GM18502 (cell line): ENCODE measurements around the gene RPIA.
"Not testable (repeated sequence)": the region's sequence is repeated elsewhere in the genome, so short reads cannot be mapped to it uniquely, and the experiment has no call there.

Experiments used
- ATAC-seq: cut with Tn5 transposase; IDR thresholded peaks from one replicate; pipeline ENCODE4 v1.9.1; 2021; ENCODE audit warnings: mild to moderate bottlenecking; ENCODE audit not compliant: unreplicated experiment, poor library complexity

RPIA gene

DNA sequence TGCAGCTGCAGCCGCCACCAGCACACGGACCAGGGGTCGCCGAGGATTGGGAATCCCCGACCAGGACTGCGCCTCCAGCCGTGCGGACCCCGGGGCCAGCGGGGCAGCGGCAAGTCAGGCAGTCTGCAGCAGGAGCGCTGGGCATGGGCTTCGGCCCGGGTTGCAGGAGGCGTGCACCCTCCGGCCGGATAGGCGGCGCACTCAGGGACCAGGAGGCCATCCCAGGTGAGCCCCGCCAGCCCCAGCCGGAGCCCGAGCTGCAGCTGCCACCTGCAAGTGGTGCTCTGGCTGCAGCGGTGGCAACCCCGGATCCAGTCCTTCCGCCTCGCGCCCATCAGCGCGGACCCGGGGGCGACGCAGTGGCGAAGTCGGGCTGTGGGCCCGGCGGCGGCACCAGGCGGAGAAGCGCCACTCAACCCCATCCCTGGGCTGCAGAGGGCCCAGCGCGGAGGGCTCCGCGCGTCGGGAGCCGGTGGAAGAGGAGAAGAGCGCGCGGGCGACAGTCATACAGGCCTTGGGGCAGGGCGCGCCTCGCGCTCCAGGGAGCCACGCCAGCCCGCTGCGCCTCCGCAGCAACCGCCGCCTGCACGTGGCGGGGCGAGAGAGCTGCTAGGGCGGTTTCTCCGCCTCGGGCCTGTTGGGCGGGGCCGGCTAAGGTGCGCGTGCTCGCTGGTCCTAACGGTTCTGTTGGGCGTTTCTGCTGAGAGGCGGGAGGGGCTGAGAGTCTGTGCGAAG lies 73.8 kb downstream of the RPIA start:
- peak; percentile 88 for ATAC-seq

DNA sequence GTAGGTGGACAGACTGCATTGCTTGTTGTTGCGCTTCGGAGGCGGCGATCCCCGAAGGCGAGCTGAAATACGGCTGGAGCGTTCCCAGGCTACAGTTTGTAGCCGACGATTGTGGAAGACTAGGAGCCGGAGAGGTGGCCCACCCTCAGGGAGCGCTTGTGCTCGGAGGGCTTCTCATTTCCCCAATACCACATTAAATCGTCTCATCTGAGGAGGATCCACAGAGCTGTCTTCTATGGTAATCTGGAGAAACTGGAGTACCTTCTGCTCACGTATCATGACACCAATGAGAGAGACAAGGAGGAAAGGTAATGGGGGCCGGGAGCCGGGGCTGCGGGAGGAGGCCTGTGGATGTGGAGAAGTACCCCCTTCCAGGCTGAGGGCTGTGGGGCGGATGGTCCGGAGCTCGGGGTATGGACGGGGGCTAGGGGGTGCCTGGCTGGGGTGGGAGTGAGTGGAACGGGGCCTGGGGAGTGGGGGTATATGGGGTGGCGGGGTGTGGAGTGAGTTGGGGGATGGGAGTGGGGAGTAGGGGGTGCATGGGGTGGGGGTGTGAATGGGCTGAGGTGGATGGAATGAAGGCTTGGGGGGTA lies 74.5 kb downstream of the RPIA start:
- not testable (repeated sequence) for ATAC-seq

DNA sequence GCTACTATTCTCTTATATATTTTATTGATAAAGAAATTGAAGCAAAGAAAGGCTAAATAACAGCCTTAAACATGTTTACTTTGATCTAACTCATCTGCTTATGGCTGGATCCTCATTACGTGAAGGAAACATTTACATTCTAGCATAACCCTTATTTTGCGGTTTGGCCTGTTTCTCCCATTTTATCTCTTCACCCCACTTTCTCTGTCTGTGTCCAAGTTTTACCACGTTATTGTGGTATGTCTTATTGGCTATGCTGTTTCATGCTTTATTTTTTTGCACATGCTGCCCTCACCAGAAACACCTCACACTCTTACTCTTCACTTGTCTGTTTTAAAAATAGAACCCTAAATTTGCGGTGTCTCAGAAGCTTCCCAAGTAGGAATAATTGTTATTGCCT lies 78.5 kb downstream of the RPIA start:
- ATAC-seq = no peak

DNA sequence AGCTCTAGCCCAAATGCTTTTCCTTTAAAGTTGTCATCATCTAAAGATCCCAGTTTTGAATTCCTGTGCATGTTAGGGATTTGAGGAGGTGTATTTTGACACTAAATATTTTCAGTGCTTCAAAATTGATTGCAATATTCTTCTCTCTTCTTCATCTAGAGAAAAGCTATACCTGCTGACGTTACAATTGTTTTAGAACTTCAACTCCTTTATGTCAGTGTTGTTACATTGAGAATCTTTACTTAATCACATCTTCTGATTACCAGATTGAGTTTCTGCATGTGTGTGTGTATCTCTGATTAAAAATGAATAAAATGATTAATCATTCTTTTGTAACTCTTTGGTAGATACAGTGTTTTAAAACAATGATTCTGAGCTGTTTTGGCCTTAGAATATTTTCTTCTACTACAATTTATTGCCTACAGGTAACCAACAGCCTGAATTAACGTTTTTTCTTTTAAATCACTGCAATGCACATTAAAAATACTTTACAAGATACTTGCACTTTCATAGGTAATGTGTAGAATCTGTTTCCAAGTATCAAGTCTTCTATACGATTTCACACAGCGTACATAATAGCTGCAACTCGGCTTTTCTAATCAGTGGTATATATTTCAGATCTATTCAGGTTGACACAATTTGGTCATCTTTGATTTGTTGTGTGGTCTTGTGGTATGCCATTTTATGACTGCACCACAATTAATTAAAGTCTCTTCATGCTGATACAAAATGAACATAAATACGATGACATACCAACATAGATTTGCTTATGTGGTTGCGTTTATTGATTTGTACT lies 82.0 kb downstream of the RPIA start:
- not testable (repeated sequence) for ATAC-seq

DNA sequence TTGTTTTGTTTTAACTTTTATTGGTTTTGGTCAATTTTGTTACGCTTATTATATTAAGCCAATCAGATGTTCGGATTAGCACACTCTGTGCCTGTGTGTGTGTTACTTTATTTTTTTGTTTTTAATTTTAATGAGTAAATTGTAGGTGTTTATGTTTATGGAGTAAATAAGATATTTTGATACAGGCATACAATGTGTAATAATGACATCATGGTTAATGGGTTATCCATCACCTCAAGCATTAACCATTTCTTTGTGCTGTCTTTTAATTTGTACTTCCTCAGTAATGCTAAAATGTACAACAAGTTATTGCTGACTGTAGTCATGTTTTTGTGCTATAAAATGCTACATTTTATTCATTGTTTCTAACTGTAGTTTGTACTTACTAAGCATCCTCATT lies 97.7 kb downstream of the RPIA start:
- not testable (repeated sequence) for ATAC-seq

DNA sequence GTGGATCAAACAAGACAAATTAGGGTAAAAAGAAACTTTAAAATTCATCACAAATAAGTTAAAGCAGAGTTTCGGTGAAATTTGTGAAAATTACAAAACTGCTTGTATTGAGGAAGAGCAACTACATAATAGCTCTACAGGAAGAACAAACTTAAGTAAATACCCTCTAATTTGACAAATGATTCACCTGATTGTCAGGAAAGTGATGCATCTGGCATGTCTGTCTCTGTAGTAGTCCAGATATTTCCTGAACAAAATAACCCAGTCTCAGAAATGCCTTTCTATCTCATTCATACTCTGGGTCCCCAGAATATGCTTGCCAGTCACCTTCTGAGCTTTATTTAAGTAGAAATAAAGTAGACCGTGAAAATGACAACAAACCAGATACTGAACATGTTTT lies 104.5 kb downstream of the RPIA start:
- ATAC-seq = not testable (repeated sequence)

DNA sequence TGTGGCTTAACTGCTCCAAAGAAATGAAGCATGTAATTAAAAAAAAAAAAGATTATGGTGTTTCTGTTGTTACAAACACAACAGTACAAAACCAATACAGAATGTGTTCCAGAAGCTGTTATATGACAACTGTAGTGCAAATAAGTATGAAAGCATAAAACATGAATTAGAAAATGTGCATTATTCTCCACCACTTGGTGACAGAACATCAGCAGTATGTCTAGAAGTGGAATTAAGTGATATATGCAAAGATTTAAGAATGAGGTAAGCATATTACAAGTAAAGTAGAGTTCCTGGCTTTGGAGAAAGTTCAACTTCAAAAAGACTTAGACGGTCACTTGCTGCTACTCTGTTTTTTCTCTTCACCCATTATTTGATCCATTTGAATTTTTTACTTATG lies 105.0 kb downstream of the RPIA start:
- ATAC-seq = not testable (repeated sequence)

DNA sequence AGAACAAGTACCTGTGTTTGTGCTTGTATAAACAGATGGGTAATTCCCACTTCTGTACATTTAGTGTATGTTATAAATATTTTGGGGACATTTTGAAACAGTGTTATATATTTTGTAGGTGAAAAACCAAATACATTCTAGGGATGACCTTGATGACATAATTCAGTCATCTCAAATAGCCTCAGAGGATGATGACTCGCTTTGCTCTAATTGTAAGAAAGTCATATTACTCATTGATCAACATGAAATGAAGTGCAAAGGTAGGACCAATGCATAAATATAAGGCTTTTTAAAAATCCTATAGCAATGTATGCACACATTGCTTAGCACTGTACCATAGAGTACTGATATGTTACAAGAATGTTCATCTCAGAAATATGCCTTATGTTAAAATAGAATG lies 105.7 kb downstream of the RPIA start:
- not testable (repeated sequence) for ATAC-seq
